Stimulated activated CD4-positive, alpha-beta T cell treated with anti-CD3 and anti-CD28 coated beads, Interleukin-4, amount 100 ng/mL, for 4 hours (primary cell): ENCODE measurements around the gene ETFA.
"Not testable (repeated sequence)": the region's sequence is repeated elsewhere in the genome, so short reads cannot be mapped to it uniquely, and the experiment has no call there.

Experiments used
- DNase-seq, 2 experiments: peaks; one replicate each; pipeline ENCODE4 v3.0.0-alpha.2; 2020

The ETFA gene

DNA sequence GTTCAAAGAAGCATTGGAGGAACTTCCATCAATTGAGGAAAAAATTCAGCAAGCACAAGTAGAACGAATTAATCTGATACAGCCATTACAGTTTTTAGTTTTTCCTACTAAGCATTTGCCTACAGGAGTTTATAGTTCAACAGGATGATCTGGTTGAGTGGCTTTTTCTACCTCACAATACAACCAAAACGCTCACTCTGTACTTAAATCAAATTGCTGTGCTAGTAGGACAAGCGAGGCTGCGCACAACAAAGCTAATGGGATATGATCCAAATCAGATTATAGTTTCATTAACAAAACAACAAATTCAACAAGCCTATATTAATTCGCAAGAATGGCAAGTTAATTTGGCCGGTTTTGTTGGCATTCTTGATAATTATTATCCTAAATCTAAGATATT is 44.2 kb downstream of the ETFA start:
- DNase-seq = no peak

DNA sequence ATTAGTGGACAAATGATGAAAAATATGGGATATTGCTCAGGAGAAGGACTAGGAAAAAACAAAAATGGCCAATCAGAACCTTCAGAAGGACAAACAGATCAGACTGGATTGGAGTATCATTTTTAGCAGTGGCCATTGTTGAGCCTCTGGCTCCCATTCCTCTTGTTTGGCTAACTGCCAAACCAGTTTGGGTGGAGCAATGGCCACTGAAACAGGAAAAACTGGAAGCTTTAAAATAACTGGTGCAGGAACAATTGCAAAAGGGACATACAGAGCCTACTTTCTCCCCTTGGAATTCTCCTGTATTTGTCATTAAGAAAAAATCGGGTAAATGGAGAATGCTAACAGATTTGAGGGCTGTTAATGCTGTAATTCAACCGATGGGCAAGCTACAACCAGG is 45.5 kb downstream of the ETFA start:
- not testable (repeated sequence) for DNase-seq

- DNase-seq = no peak
Measured at GRCh38 chr15:76260246-76260938, 50.9 kb downstream of the ETFA start.

GRCh38 chr15:76259392-76259791 is 51.9 kb downstream of the ETFA start:
- no peak for DNase-seq

DNA sequence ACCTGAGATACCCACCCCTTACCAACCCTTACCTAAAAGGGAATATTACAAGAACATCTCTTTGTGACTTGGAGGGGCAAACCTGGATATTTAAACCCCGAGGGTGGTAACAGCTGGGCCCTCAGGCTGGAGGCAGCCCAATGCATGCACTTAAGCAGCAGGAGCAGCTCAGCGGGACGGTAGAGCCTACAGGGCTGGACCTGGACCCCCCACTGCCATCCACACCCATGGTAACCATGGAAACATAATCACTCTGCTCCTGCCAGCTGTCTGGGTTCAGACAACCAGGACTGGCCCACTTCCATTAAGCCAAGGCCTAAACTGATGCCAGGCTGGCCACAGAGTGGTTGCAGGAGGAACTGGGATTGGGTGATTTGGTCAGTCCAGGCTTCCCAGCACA is 52.8 kb downstream of the ETFA start:
- no peak for DNase-seq

GRCh38 chr15:76253691-76254473 is 57.4 kb downstream of the ETFA start:
- no peak for DNase-seq

DNA sequence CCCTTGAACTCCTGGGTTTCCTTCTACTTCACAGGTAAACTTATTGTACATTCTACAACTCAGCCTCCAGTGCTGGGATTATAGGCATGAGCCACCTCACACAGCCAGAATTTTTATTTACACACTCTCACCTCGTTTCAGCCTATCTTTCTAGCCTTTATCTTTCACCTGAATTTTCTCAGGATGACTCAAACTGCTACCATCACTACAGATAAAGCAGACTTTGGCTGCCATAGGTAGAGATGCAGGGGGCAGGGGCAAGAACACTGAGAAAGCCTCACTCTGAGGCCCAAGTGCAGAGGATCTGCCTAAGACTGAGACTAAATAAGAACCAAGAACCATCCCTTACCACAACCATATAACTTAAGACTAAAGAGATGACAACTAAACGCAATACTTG is 59.0 kb downstream of the ETFA start:
- no peak for DNase-seq

- DNase-seq = no peak
Measured at GRCh38 chr15:76251717-76252116, 59.6 kb downstream of the ETFA start.

- no peak for DNase-seq
Measured at GRCh38 chr15:76245072-76245610, 66.1 kb downstream of the ETFA start.

DNA sequence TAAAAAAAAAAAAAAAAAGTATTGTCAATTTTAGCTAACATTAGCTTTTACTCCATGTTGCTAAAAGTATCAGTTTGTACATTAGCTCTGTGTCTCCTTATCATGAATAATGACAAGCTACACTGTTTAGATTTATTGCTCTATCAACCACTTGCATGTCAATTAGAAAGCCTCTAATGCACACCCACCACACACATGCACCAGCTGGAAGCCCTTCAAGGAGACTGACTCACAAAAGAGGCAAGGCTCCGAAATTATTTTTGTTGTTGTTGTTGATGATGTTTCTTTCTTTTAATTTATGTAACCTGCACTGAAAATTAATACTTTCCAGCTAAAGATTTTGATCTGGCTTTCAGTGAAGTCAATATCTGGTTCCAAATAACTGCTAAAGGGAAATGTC is 71.5 kb downstream of the ETFA start:
- DNase-seq = no peak

- DNase-seq = no peak
Measured at GRCh38 chr15:76236350-76236749, 74.9 kb downstream of the ETFA start.

DNA sequence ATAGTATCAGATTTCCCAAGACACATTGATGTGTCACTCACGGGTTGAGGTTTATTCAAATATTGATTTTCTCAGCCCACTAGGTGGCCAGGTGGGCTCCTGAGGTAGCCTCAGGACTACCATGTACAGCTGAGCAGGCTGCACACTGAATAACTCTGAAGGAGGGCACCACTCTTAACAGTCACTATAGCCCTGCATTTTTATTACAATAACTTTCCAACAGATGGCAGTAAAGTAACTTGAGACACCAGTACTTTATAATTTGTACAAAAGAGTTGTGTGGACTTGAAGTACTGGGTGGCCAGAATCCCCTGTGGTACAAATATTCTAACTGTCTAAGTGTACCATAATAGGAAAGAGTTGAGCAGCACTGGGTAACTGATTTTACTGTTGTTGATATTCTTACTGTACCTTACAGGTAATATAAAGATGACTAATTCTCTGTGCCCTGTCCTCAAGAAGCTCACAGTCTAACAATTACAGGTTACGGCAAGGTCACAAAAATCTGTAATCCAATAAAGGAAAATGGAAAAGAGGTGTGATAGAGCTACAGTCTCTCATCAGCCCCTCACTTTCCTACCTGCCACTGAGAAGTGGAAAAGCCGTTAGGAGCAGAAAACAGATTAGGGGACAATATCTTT is 76.0 kb downstream of the ETFA start:
- no peak for DNase-seq

- DNase-seq = no peak
Measured at GRCh38 chr15:76234337-76234889, 76.9 kb downstream of the ETFA start.

DNA sequence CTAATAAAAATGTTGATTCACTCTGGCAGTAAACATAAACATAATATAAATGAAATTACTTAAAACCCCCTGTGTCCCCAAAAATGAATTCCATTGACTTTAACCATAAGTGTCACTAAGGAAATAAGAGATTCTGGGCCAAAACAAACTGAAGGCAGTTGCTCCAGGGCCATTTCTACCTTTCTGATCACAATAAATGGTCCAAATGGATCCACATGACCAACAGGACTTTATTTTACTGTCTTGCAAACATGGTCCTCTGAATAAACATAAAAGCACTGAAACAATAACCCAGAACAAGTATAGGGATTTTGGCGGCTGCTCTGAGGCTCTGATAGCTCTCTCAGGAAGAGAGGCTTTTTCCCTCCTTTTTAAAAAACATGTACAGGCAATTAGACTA is 77.3 kb downstream of the ETFA start:
- DNase-seq = no peak

DNA sequence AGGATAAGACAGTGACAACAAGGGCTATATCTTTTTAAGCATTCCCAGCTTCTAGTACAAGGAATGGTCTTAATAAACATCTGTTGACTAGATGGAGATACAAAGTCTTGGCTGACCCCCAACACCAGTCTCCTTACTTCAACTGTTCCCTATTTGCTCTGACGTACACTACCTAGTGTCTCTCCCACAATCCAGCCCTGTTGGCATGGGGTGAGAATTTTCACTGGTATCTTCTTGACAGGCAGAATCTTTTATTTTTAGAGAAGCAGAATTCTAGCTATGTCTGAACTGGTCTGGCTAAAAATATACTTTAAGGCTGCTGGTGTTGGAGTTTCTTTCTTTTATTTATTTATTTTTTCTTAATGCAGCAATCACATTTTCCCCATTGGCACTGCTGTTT is 82.0 kb downstream of the ETFA start:
- DNase-seq = no peak

DNA sequence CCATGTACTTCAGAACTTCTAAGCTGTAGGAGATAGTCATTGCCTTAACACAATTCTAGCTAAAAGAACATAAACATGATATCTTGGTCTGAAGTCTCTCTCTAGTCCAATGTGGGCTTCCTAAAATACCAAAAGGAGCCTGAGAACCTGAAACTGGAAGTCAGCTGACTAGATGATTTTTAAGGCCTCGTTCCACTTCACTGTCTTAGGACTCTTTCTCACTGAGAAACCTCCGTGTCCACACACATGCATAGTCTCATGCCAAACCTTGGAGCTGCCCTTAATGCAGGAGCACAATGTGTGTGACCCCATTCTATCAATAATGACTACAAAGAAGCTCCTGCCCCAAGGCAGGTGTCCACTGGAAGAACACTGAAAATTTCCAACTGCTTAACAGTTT is 87.7 kb downstream of the ETFA start:
- DNase-seq = no peak

GRCh38 chr15:76222159-76222558 is 89.1 kb downstream of the ETFA start:
- DNase-seq = no peak

GRCh38 chr15:76221085-76221767 is 90.0 kb downstream of the ETFA start:
- no peak for DNase-seq

DNA sequence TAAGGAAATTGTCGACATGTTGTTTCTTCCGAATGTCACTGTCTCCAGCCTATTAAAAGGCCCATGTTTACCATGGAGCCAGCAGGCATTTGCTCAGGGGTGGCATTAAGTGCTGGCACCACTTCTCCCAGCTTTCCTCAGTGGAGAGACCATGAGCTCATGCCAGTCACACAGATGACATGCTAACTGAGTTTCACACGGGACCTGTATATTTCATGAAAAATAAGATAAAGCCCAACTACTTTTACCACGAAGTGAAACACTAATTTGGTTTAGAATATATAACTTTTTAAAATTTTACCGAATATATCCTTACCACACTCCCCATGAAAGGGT is 93.4 kb downstream of the ETFA start:
- no peak for DNase-seq

DNA sequence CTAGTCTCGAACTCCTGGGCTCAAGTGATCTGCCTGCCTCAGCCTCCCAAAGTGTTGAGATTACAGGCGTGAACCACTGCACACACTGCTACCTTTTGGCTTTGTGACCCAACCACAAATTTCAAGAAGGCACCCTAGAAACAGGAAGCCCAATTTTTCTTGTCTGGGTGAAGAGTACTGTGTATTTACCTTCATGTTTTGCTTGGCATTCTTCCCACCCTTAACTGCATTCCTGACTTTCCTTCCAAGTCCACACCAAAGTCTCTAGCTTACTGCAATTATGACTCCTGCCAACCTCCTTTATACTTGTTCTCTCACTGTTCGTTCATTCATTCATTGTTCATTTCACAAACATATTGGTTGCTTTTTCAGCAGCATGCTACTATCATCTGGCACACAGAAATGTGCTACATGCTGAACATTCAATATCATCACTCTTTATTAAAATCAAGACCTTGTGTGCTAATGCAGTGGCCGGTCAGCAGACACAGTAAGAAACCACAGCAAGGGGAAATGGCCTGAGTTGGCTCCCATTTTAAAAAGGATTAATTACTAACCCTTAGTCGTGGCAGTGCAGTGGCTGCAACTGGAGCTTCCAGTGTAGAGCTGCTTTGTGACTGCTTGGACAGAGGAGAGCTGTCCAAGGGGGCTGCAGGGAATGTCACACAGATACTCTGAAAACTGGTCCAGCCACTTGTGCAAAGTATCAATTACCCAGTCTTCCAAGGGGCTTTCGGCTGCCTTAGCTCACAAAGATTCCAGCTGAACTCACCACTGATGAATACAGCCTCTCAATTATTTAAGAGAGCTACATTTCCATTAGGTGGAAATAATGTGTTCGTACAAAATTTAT is 94.0 kb downstream of the ETFA start:
- no peak for DNase-seq

- no peak for DNase-seq
Measured at GRCh38 chr15:76215634-76216033, 95.6 kb downstream of the ETFA start.

- no peak for DNase-seq
Measured at GRCh38 chr15:76209942-76210341, 101.3 kb downstream of the ETFA start.
